HG03432 (cell line): ENCODE data around the gene DPF3.

ENCODE experiments used
- ATAC-seq: cut with Tn5 transposase; IDR thresholded peaks from one replicate; pipeline ENCODE4 v1.9.1; 2021; ENCODE audit warnings: mild to moderate bottlenecking, moderate library complexity; ENCODE audit not compliant: unreplicated experiment

Gene DPF3

DNA sequence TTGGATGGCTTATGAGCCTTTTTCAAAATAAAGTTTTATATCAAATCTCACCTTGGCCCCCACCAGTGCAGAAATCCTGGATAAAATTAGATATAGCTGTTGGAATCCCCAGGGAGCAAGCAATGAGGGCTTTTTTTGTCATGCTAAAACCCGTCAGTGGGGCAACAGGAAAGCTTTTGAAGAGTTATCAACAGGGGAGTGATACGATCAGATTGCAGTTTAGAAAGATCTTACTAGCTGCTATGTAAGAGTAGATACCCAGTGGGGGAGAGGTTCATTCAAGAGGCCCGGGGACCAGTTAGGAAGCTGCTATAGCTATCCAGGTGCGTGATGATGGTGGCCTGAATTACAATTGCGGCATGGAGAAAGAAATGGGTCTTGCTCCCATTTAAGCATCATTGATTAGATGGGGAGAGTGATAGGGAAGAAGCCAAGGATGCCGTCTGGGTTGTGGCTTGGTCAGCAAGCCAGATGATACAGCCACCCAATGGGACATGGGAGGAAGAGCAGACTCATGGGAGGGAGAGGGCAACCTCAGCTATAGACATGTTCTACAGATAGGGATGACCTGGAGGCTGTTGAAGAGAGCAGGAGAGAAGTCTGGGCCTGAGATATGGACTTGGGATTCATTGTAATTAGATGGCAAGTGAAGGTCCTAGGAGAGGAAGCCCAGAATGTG, 272.4 kb downstream of the DPF3 start:
- no peak for ATAC-seq

DNA sequence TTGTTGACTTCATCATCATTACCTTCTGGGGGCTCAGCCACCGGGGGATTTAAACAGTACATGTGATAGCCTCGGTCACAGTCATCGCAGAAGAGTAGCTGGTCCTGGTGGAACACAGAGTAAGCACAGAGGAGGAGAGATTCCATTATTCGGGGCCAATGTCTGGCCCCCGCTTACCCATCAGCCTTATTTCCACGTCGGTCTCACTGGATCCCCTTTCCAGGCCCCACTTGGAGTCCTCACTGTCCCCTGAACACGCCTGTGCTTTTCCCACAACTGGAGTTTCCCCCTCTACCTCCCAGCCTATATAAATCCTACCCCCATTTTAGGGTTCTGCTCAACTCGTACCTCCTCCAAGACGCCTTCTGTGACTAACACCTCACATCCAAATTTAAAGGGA, 274.0 kb downstream of the DPF3 start:
- ATAC-seq, result no peak

DNA sequence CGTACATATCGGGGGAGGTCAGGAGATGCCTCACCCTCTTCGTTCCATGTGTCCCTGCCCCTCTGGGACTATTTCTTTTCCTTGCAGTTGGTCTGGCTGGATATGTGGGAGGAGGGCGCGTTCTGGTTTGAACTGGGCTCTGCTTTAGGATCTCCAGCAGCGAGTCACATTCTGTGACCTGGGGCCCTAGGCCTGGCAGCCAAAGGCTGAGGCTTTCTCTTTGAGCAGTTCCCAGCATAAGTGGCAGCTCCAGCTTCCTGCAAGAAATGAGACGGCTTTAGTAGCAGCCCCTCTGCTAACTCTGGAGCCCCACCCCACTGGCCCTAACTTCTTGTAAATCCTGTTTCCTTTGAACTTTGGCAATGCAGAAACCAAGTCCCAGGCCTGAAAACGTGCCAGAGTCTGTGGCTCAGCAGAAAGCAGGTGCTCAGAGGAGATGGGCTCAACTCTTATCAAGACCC, 274.8 kb downstream of the DPF3 start:
- ATAC-seq, result no peak

DNA sequence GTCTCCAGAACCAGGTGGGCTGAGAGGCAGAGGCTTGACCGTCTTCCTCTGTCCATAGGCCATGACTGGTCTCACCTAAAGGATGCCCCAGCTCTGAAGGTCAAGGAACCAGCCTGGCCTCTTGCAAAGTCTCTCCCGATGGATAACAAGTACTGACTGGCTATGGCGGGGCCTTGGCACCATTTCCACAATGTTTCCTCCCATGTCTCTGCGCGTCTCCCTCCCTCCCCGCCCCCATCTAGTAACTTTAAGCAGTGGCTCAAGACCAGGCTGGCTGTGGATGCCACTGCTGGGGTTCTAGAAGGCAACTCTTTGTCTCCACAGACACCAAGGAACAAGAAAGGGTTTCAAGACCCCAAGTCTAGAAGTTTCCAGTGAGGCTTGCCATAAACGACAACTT, 275.5 kb downstream of the DPF3 start:
- ATAC-seq, result no peak

DNA sequence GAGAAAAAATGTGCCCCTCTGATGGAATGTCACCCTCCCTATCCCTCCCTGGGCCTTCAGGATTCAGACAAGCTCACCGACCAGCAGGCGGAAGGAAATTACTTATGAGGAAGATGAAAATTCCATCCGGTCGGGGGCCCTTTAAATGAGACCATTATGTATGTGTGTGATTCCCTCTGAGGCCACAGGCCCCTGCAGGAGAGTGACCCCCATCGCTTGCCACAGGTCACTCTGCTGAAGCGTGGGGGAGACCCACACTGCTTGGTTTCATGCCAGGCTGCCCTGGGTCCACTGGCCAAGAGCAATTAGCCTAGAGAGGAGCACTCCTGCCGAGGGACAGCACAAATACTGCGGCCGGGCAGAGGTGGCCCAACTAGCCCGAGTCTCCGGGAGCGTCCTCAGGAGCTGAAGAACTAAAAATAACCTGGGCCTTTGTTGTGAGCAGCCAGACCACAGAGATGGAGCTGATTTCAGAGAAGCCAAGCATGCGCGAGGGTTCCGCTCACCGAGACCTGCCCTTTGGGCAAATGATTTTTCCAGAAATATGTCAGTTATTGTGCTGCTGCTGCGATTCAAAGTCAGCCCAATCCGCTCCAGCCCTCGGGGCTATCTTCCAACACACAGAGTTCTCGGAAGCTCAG, 276.4 kb downstream of the DPF3 start:
- ATAC-seq, result no peak

DNA sequence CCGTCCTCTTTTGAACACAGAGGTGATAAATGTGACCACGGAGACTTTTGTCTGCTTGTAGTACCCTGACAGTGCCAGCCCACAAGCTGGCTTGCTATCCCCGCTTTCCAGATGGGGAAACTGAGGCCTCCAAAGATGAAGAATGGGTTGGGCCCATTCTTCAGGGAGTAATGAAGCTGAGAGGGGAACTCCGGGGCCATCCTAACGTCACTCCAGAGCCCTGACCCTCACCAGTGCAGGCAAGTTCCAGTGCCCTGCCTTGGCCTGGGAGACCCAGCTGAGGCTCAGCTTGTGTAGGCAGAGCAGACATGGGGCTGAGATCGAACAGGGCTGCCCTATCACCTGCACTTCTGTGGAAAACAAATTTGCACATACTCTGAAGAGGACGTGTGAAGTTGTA, 277.1 kb downstream of the DPF3 start:
- no peak for ATAC-seq

DNA sequence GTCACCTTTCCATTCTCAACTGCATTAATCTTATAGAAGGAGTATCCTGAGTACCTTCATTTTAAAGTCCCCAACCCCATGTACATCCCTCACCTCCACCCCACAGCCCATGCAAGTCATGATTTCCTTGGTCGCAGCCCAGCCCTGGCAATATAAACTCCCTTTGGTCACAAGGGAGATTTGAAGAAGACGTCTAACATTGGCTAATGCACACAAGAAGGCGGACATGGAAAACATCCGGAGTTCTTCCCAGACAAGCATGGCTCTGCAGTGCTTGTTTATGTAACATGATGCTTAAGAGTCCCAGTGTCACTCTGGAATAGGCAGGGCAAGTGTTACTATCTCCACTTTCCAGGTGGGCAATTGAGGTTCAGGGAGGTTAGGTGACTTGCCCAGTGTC, 277.6 kb downstream of the DPF3 start:
- no peak for ATAC-seq

DNA sequence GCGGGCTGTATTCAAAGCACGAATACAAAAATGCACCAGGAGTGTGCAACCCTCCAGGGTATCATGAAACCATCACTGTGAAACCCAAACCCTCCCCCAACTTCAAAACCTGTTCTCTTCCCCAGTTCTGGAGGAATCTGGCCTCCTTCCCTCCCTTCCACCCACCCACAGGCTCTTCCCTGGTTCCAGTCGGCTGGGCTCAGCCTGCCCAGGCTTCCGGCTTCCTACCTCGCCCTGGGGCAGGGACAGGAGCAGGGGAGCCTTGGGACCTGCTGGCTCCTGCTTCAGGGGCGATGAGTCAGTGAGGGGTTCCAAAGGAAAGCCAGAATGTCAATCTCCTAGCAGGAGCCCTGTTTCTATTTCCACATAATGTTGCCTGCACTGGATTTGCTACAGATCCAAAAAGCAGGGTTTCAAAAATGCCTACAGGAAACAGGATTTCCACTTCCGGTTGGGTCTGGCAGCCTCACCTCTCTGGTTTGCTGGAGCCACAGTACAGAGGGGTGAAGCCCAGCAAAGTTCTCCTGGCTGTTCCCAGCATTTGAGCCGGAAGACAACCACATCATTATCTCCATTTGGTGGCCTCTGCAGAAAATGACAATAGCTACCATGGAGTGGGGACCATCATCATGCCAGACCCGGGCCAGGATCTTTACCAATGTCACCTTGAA, 278.3 kb downstream of the DPF3 start:
- ATAC-seq, result no peak

DNA sequence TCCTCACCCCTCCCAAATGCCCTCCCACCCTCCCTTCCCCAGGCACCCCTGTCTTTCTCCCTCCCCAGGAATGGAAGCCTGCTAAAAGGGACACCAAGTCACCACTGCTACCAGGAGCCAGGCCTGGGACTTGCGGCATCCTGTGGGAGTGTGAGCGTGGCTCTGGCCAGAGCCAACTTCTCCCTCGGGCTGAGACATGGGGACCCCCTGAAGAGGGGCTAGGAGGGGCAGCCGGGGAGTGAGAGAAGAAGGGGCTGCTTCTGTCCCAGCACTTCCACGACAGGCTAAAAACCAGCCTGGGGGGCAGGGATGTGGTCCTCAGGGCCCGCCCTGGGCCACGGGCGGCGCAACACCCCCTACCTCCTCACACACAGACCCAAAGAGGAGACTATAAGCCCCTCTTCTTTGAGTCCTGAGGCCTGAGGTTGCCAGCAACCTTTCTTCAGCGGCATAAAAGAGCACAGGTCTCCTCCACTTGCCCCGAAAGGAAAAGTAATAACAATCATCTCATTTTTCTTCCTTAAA, 278.9 kb downstream of the DPF3 start:
- no peak for ATAC-seq

DNA sequence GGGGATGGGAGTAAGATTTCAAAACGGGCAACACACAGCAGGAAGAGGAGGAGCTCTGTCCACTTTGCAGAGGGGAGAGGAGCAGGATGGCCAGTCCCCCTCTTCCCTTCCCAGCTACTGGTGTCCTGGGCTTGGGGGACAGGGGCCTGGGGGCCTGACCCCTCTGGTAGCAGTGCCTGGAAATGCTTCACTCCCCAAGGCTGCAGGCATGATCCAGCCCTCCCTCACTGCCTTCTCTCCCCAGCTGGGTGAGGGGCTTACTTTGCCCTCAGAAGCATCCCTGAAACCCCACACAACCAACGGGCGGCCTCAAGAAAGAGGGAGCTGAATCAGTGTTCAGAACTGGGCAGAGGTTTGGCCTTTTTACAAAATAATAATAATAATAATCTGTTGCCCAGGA, 279.5 kb downstream of the DPF3 start:
- ATAC-seq, result no peak

DNA sequence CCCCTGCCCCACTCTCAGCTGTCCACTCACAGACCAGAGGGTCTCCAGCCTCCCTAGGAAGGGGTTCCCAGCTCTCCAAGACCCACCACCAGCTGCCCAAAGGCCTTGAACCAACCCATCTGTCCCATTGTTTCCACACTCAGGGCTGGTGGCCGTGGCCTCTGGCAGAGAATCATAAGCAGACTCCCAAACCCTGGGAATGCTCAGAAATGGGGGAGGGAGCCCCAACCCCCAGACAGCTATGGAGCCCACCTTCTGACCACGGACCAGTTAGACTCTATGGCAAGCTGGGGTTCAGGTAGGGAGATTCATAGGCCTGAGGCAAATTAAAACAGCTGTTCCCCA, 280.0 kb downstream of the DPF3 start:
- ATAC-seq, result no peak

DNA sequence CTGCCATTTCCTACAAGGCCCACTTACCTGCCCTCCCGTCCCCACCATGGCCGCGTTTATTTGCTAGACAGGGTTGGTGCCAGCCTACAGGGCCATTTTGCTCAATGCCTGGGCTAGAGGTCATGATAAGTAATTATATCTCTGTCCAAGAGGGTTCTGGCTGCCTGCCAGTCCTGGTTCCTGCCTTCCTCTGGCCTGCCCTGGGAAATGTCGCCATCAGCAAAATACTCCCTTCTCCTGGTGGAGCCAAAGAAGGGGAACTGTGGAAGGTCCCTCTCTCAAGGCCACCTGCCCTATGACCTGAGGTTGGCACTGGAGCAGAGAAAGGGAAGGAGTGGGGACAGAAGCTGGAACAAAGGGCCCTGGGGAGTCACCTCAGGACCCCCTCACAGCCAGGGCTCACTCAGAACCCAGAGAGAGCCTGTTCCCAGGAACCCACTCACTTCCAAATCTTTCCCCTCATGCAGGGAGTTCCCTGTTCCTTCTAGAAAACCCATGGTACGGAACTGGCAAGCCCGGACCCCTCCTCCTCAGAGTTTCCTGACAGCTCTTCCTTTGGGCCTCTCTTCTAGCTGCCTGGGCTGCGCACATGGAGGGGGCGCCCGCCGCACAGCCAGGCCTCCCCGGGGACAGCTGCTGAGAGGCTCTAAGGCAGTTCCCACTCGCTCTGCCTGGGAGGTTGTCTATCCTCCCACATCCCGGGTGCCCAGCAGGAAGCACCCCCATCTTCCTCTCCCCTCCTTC, 280.5 kb downstream of the DPF3 start:
- ATAC-seq, result no peak

DNA sequence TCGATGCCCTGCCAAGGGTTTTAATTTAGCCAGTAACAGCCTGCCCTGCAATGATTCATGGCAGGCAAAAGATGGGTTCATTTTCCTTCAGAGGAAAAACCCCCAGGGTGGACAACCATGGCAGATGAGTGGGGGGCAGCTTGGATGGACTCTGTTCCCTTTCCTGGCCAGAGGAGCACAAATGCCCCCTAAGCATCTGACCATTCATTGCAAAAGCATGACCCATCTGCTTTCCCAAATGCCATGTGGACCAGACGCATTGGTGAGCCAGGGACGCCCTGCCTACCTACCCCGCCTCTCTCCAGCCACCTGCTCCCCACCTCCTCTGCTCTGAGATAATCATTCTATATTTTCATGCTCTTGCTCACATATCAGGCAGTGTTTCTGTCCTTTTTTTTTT, 281.9 kb downstream of the DPF3 start:
- ATAC-seq, result no peak

DNA sequence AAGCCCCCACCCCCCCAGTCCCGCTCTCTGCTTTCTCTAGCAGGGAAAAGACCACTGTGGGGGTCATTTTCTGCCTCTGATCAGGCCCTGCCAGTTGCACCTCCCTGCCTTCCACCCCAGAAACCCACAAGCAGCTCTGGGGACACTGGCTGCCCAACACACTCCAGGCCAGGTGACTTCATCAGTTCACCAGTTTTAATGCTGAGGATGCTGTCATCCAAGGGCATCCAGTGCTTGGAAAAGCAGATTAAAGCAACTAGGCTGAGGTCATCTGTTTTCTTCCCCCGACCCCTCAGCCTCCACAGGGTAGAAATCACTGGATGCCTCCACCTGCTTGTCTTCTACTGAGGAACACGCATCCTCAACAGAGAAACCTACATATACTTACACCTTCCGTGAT, 282.4 kb downstream of the DPF3 start:
- ATAC-seq, result no peak

DNA sequence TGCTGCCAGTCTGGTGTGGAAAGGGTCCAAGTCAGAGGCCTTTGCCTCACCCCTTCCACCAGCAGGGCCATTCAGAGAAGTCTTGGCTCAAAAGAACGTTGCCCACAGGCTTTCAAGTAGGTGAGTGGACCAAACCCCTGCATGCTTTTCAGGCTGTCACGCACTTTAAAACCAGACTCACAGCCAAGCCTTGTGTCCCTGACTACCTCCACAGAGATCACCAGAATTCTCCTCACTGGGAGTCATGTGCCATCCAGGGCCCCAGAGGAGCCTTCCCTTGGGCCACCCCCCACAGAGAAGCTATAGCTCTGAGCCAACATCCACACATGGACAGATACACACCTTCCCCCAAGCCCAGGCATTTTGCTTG, 283.1 kb downstream of the DPF3 start:
- no peak for ATAC-seq

DNA sequence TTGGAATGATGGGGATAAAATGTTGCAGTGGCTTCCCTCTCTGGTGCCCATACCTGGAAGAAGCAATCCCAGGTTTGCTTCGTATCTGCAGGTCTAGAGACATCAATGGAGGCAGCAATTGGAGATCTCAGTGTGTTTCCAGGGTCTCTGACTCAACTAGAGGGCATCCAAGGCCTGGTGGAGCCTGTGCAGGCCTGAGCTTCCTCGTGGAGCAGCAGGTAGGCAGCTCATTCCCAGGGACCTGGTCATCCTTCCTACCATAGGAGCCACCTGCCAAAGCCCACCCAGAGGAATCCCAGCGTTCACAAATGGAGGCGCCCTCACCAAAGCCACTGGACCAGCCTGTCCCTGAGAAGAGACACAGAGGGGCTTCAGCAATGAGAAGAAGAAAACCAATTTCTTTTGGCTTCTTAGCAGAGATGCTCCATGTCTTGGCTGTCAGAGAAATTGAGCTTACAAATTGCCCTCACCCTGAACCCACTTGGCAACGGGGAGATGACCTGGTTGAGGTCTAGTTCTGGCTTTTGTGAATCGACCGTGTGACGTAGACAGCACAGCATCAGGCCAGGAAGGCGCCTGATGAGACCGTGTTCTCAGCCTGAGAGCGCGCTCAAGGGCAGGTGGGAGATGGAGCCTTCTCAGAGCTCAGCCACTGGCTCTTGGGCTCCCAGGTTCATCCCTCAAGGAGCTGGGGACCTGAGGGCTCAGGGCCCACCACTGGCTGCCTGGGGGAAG, 283.6 kb downstream of the DPF3 start:
- ATAC-seq, result no peak

DNA sequence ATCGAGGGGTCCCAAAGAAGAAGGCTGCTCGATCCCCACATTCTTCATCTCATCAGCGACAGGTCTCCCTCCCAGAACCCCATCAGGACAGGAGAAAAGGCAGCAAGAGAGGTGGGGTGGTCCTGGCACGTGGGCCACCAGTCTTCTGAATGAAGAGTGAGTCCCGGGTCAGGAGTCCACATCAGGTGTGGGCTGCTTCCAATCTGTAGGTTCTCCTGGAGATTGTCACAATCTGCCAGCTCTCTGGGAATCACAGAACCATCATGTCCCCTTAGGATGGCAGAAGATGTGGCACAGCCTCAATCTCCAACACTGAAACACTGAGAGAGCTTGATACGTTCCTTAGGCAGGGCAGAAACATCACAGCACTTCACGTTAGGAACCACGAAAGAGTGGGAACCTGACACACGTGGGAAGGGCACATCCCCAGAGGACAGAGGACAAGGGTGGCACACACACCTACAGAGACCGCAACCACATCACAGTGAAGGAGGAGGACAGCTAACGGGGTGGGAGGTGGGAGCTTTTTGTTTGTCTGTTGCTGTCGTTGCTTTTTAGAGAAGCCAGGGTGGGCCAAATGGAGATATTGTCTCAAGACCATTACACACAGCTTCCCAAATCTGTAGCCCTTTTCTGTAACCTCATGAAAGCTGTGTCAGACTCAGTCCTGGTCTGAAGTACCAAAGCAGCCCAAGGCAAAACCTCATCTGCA, 284.5 kb downstream of the DPF3 start:
- ATAC-seq, result no peak

DNA sequence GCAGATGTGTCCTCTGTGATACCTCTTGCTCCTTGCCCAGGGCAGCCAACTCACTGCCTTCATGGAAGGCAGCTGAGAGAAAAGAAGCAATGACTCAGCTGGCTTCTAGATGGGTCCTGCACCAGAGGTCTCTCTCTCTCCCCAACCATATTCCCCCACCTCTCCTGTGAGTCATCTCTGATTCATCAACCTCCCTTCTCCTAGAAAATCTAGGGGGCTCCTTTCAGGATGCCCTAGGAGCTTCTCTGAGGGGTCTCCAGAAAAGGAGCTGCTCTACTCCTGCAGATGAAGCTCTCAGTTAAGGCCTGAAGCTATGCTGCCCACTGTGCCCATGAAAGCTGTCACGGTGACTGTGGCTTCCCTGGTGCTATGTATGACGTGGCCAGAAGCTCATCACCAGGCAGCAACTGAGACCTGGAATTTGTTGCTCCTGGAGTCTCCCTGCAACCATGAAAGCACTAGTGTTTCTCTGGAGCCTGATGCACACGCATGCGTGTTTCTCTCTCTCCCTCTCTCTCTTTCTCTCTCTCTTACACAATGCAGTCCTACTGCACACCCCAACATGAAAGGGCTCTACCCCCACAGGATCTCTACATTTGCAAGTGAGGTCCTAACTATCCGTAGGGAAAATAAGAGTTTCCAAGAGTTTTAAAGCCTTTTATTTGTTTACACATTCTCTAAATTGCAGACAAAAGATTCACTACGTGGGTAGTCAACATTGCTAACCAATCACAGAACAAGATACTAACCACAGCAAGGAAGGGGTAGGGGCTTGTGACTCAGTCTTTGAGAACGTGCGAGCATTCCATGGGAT, 285.3 kb downstream of the DPF3 start:
- no peak for ATAC-seq

DNA sequence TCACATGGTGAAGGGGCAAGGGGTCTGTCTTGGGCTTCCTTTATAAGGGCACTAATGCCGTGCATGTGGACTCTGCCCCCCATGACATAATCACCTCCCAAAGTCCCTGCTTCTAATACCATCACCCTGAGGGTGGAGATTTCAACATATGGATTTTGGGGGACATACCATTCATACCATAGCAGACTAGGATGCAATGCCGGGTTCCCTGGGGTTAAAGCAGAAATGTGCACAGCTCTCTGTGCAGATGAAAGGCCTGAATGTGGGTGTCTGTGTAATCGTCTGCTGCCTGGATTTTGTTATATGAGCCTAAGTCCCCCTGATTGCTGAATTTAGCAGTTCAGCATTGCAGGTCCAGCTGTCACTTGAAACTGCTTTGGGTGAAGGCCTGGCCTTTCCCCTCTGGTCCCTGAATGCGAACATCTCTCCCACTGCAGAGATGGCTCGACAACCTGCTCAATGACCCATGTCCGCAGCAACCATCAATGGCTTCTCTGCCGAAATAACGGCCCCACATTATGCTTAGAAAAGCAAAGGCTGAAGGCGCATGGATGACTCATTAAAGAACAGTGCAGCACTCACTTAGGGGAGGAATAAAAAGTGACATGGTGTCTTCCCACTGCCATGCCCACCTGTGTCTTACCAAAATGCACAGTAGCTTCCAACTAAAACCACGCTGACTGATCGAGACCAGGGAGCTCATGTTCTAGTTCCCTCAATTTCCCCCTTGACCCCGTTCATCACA, 286.3 kb downstream of the DPF3 start:
- no peak for ATAC-seq
